DMS 273 treated with DMSO at 0.1 percent for 48 hours (cell line): ENCODE data around the gene ZNF232.
A peak's percentile ranks its signal among the peaks of the same experiment; 100 is the strongest.
"Not testable (repeated sequence)": the region's sequence is repeated elsewhere in the genome, so short reads cannot be mapped to it uniquely, and the experiment has no call there.

Source experiments
- DNase-seq: peaks from one replicate; lab custom pipeline; 2025; lab: John Stamatoyannopoulos, UW

Gene ZNF232

GRCh38 chr17:5097101-5097834 is 14.4 kb downstream of the ZNF232 start:
- peak; percentile 18 for DNase-seq

GRCh38 chr17:5096731-5097100 is 15.0 kb downstream of the ZNF232 start:
- no peak for DNase-seq

DNA sequence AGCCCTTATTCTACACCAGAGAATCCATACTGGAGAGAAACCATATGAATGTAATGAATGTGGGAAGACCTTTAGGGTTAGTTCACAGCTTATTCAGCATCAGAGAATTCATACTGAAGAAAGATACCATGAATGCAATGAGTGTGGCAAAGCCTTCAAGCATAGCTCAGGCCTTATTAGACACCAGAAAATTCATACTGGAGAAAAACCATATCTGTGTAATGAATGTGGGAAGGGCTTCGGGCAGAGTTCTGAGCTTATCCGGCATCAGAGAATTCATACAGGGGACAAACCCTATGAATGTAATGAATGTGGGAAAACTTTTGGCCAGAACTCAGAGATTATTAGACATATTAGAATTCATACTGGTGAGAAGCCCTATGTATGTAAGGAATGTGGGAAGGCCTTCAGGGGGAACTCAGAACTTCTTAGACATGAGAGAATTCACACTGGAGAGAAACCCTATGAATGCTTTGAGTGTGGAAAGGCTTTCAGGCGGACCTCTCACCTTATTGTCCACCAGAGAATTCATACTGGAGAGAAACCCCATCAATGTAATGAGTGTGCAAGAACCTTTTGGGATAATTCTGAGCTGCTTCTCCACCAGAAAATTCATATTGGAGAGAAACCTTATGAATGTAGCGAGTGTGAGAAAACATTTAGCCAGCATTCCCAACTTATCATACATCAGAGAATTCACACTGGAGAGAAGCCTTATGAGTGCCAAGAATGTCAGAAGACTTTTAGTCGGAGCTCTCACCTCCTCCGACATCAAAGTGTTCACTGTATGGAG is 19.3 kb downstream of the ZNF232 start:
- no peak for DNase-seq

DNA sequence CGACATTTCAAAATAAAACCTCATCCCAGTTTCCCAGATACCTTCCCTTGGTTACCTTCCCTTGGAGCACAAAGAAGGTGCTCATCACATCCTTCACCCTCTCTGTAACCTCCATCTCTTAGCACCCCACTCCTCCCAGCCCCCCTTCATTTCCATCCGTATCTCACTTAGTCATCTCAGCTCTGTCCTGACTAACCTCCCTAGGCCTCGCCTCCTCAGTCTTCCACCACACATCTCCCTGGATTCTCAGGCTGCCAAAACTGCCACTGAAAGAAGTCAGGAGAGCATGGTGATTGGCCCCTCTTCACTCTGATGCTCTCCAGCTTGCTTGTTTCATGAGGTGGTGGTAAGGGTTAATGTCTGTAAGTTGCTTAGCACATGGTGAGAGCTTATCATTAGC is 31.1 kb downstream of the ZNF232 start:
- DNase-seq = no peak

GRCh38 chr17:5078106-5079028 is 33.3 kb downstream of the ZNF232 start, which contains the start of gene ZFP3:
TSS of gene ZFP3 (plus strand) at chr17:5078467. CDS start at chr17:5091505, 13,038 bp downstream.
- DNase-seq = peak; percentile 69

DNA sequence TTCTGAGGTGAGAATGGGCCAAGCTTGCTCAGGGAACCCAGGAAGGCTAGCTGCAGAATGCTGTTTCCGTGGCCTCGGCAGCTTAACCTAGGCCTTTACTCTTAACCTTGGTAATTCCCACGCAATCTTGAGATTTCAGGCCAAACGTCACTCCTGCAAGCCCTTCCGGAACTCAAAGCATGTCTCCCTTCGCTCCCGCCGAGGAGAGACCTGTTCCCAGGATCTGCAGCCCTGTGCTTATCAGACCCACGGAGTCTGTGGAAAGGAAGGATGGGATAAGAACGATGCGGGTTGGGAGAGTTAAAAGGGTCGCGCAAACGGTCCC is 33.9 kb downstream of the ZNF232 start:
- no peak for DNase-seq

DNA sequence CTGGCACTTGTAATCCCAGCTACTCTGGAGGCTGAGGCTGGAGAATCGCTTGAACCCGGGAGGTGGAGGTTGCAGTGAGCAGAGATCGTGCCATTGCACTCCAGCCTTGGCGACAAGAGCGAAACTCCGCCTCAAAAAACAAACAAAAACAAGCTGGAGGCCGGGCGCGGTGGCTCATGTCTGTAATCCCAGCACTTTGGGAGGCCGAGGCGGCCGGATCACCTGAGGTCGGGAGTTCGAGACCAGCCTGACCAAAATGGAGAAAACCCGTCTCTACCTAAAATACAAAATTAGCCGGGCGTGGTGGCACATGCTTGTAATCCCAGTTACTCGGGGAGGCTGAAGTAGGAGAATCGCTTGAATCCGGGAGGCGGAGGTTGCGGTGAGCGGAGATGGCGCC is 34.4 kb downstream of the ZNF232 start:
- not testable (repeated sequence) for DNase-seq

DNA sequence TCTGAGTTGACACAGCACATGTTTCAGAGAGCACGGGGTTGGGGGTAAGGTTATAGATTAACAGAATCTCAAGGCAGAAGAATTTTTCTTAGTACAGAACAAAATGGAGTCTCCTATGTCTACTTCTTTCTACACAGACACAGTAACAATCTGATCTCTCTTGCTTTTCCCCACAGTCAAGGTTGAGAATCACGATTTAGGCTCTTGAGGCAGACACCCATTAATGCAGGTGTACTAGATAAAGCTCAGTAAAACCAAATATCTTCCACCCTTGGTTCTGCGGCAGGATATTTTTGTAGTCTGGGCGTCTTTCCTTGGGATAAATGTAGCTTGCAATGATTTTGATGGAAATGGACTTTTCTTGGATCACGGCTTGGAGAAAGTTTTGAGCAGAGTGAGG is 36.2 kb downstream of the ZNF232 start:
- not testable (repeated sequence) for DNase-seq

DNA sequence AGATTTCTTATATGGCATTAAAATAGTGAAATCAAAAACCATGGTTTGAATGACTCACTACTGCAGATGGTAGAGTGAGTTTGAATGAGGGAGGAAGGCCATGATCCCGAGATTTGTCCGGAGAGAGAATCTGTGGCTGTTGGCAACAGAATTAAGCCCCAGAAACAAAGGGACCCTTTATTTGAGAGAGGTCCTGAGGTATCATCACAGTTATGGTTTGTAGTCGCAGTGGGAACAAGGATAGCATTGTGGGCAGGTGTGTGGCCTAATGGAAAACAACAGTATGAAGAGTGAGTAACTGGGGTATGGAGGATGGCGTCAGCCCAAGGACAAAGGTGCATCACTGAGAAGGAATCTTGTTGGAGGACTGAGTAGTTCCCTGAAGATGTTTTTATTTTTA is 42.0 kb downstream of the ZNF232 start:
- DNase-seq = no peak

- DNase-seq = no peak
Observed at GRCh38 chr17:5068236-5068635, 43.4 kb downstream of the ZNF232 start.

DNA sequence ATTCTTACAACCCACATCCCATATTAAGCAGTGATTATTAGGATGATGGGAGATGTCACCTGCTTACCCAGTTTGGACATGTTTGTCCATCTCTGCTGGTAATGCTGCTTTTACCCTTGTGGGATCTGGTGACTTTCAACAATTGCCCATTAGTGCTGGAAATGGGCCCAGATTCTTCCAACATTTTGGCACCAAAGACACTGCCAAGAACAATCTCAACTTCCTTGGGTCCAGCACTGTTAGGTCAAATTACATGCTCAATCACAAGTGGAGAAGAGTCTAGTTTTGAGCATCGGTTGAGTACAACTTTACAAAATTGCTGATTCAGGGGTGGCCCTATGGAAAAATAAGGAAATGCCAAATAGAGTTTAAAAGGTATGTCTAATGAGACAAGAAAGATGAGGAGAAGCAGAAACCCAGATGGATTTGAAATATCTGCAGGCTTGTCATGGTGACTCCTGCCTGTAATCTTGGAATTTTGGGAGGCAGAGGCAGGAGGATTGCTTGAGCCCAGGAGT is 46.4 kb downstream of the ZNF232 start:
- DNase-seq = no peak
